ENCODE measurements around the gene UTP25.
"Not testable (repeated sequence)": the region's sequence is repeated elsewhere in the genome, so short reads cannot be mapped to it uniquely, and the experiment has no call there.

UTP25 gene

DNA sequence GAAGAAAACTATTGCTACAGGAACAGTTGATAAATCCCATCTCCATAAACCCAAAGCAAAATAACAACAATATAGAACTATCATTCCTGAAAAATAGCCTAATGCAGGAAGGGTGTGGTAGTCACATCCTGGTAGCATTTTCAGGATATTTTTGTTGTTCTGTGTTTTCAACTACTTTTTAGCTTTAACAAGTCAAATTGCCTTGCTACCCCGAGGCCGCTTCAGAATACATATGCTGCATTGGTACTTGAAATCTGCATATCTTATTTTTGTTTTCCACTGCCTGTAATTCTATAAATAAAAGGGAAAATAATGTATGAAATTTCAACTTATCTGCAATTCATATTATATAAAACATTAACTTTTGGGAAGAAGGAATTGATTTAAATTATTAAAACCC, 73.4 kb downstream of the UTP25 start:
- no peak overlapping the region for H3K27ac ChIP-seq
- TF ChIP-seq CTCF (conservative IDR thresholded peaks at IDR 0.05) = no peak

DNA sequence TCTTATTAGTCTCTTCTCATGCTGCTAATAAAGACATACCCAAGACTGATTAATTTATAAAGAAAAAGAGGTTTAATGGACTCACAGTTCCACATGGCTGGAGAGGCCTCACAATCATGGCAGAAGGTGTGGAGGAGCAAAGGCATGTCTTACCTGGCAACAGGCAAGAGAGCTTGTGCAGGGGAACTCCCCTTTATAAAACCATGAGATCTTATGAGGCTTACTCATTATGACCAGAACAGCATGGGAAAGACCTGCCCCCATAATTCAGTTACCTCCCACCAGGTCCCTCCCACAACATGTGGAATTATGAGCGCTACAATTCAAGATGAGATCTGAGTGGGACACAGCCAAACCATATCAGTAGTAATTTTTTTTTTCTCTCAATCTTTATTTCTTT, 77.0 kb downstream of the UTP25 start:
- H3K27ac ChIP-seq = not testable (repeated sequence)

Measured in VCaP (cell line).